ENCODE measurements around the gene MACF1.

The MACF1 gene

DNA sequence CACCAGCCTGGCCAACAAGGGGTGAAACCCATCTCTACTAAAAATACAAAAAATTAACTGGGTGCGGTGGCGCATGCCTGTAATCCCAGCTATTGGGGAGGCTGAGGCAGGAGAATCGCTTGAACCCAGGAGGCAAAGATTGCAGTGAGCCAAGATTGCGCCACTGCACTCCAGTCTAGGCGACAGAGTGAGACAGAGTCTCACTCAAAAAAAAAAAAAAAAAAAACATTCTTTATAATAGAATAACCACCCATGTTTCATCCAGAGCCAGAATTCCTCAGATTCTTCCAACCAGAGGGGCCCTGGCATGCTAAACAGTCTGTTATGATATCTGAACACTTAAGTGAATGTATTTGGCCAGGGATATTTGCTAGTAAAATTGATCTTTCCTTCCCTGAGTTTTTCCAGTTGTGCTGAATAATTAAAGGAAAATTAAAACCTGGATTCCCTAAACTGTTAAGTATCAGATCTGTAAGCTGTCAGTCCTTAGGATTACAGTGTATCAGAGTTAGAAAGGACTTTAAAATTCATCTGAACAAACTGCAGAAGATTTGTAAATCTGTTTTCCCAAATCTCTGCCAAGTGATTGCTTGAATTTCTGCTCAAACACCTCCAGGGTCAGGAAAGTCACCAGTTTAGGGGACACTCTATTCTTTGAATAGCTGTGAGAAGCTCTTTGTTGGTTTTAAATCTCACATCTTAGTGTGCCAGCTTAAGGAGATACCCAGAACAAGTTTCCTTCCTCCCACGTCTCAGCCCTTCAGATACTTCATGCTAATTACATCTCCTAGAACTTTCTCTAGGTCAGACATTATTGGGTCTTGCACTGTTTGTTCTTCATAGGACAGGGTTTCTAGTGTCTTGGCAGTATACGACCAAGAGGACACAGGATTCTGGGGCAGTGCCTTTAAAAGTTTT lies 202.3 kb downstream of the MACF1 start:
- H2AFZ ChIP-seq (ENCODE audit: low read depth): no peak overlapping the region
- no peaks in the 10 kb centered on the region for H3K27me3 ChIP-seq (ENCODE audit: insufficient read depth, low read depth)
- TF ChIP-seq, protein P1, sequence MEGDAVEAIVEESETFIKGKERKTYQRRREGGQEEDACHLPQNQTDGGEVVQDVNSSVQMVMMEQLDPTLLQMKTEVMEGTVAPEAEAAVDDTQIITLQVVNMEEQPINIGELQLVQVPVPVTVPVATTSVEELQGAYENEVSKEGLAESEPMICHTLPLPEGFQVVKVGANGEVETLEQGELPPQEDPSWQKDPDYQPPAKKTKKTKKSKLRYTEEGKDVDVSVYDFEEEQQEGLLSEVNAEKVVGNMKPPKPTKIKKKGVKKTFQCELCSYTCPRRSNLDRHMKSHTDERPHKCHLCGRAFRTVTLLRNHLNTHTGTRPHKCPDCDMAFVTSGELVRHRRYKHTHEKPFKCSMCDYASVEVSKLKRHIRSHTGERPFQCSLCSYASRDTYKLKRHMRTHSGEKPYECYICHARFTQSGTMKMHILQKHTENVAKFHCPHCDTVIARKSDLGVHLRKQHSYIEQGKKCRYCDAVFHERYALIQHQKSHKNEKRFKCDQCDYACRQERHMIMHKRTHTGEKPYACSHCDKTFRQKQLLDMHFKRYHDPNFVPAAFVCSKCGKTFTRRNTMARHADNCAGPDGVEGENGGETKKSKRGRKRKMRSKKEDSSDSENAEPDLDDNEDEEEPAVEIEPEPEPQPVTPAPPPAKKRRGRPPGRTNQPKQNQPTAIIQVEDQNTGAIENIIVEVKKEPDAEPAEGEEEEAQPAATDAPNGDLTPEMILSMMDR (conservative IDR thresholded peaks at IDR 0.05; ENCODE audit: low read depth, low read length): no peak
- H3K9ac ChIP-seq: no peak overlapping the region
- H3K36me3 ChIP-seq (ENCODE audit: insufficient read depth): no peaks in the 10 kb centered on the region
- H3K4me2 ChIP-seq: peak overlapping the region; percentile 82
- no peaks in the 10 kb centered on the region for H4K20me1 ChIP-seq (ENCODE audit: insufficient read depth)
- H3K4me1 ChIP-seq (ENCODE audit: low read depth, poor library complexity, severe bottlenecking): peaks cover 38% of the 10 kb centered on the region
- H3K4me3 ChIP-seq (IDR thresholded peaks at IDR 0.05; ENCODE audit: insufficient read depth, low read depth, low read length): no peak overlapping the region
- H3K27ac ChIP-seq: peak overlapping the region; percentile 26; the same call in 1 of the 2 replicates
- 0 out of 2 replicates have a peak, but pooled peaks cover 4% of the 10 kb centered on the region for H3K79me2 ChIP-seq (ENCODE audit: insufficient read depth, low read depth)

DNA sequence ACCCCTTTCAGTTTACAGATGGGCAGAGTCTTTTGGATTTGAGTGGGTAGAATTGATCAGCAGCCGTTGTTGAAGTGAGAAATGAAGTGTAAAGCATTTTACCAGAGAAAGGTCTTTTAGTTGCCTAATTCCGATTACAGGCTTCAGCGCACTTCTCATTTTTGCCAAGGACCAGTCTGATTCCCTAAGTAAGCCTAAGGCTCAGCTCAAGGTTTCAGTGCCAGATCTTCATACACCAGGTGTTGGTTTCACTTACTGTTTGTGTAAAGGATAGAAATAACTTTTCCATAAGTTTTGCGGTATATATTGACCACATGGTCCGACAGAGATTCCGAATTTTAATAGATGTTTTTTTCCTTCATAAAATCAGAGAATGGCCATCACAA lies 203.0 kb downstream of the MACF1 start:
- peaks cover 38% of the 10 kb centered on the region for H3K4me1 ChIP-seq (ENCODE audit: low read depth, poor library complexity, severe bottlenecking)
- no peaks in the 10 kb centered on the region for H4K20me1 ChIP-seq (ENCODE audit: insufficient read depth)
- H3K27ac ChIP-seq: peak overlapping the region; percentile 26; the same call in 1 of the 2 replicates

DNA sequence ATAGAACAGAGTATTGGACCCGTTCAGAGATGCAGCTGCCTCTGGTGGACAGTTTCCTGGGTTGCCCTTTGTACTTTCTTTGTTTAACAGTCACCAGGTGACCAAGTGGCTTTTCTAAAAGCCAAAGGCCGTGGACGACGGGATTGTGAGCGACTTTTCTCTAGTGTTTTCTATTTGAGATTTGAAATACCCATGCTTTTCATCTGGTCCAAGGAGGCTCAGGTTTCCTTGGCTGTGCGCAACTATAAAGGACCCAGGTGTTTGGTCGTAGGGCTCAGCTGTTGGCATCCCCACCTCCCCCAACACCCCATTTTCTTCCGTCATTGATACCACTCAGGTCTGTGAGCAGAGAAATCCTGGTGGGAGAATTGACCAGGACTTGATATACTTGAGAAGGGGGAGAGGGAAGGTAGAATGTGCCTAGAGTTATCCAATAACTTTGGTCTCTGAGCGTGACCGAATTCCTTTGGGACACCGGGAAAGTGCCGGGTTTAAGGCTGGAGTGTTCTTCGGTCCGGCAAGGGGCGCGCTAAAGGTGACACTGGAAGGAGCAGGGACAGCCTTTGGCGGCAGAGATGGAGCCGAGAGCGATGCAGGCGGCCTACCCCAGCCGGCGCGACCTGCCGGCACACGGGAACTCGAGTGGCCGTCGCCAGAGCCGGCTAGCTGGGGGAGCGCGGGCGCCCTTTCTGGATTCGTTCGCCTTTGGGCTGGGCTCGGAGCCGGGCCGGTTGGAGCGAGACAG lies 203.6 kb downstream of the MACF1 start:
- no peaks in the 10 kb centered on the region for H3K36me3 ChIP-seq (ENCODE audit: insufficient read depth)
- TF ChIP-seq, protein P1 (conservative IDR thresholded peaks at IDR 0.05; ENCODE audit: low read depth, low read length): no peak
- 0 out of 2 replicates have a peak, but pooled peaks cover 4% of the 10 kb centered on the region for H3K79me2 ChIP-seq (ENCODE audit: insufficient read depth, low read depth)
- peak overlapping the region; percentile 37; the same call in 1 of the 2 replicates for H3K9ac ChIP-seq
- peak overlapping the region; percentile 63; the same call in 1 of the 2 replicates for H2AFZ ChIP-seq (ENCODE audit: low read depth)
- H3K4me1 ChIP-seq (ENCODE audit: low read depth, poor library complexity, severe bottlenecking): peaks cover 38% of the 10 kb centered on the region
- H3K27ac ChIP-seq: peak overlapping the region; percentile 26; the same call in 1 of the 2 replicates
- H3K27me3 ChIP-seq (ENCODE audit: insufficient read depth, low read depth): no peaks in the 10 kb centered on the region
- H3K4me2 ChIP-seq: peak overlapping the region; percentile 82
- peak overlapping the region; percentile 79 for H3K4me3 ChIP-seq (IDR thresholded peaks at IDR 0.05; ENCODE audit: insufficient read depth, low read depth, low read length)
- no peaks in the 10 kb centered on the region for H4K20me1 ChIP-seq (ENCODE audit: insufficient read depth)

More for the DNA sequence above, 203.0 kb downstream of the MACF1 start:
- H3K9ac ChIP-seq: no peak overlapping the region
- peak overlapping the region; percentile 79 for H3K4me3 ChIP-seq (IDR thresholded peaks at IDR 0.05; ENCODE audit: insufficient read depth, low read depth, low read length)
- H2AFZ ChIP-seq (ENCODE audit: low read depth): peak overlapping the region; percentile 63; the same call in 1 of the 2 replicates
- TF ChIP-seq, protein P1 (conservative IDR thresholded peaks at IDR 0.05; ENCODE audit: low read depth, low read length): no peak
- H3K4me2 ChIP-seq: peak overlapping the region; percentile 82
- H3K36me3 ChIP-seq (ENCODE audit: insufficient read depth): no peaks in the 10 kb centered on the region
- H3K27me3 ChIP-seq (ENCODE audit: insufficient read depth, low read depth): no peaks in the 10 kb centered on the region
- H3K79me2 ChIP-seq (ENCODE audit: insufficient read depth, low read depth): 0 out of 2 replicates have a peak, but pooled peaks cover 4% of the 10 kb centered on the region

DNA sequence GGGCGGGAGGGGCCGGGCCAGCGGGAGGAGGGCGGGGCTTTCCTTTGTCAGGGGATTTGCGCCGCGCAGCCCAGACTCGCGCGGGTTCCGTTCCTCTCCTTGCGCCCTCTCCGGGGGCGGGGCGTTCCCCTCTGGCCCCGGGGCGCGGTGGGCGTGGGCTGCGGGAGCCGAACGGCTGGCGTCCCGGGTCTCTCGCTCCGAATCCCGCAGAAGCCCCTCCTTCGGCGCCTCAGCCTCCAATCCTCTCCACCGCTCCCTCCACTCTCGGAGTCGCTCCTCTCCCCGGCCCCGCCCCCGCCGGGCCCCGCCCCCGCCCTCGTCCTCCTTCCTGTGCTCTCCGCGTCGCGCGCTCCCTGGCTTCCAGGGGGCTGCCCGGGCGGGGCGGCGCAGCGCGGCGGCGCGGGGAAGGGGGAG lies 204.2 kb downstream of the MACF1 start:
- Histone ChIP-seq H3K79me2 (ENCODE audit: insufficient read depth, low read depth) (0 out of 2 replicates have a peak, but pooled peaks cover 4% of the 10 kb centered on the region), H3K27ac (no peak overlapping the region), H3K4me2 (peak overlapping the region; percentile 82), H3K9ac (no peak overlapping the region; the same call in 1 of the 2 replicates), H3K4me3 (IDR thresholded peaks at IDR 0.05; ENCODE audit: insufficient read depth, low read depth, low read length) (no peak overlapping the region), H2AFZ (ENCODE audit: low read depth) (peak overlapping the region; percentile 66; the same call in 1 of the 2 replicates), H3K4me1 (ENCODE audit: low read depth, poor library complexity, severe bottlenecking) (peaks cover 38% of the 10 kb centered on the region), H3K36me3 (ENCODE audit: insufficient read depth) (no peaks in the 10 kb centered on the region), H3K27me3 (ENCODE audit: insufficient read depth, low read depth) (no peaks in the 10 kb centered on the region), H4K20me1 (ENCODE audit: insufficient read depth) (no peaks in the 10 kb centered on the region)
- TF ChIP-seq, protein P1 (conservative IDR thresholded peaks at IDR 0.05; ENCODE audit: low read depth, low read length): no peak

Measured in KMS-11 (cell line).